Measurements from ENCODE around the gene SEL1L3. TPM values are rescaled to one million over a fixed set of nuclear protein-coding genes. Genes with fewer than 3 reads are reported as not detected.

The SEL1L3 gene
- total RNA-seq, 1 donor from 2014 or later, result 8.5 TPM

- ATAC-seq, result no peak
Measured at GRCh38 chr4:25786497-25787065, 76.2 kb downstream of the SEL1L3 start.

- no peak for ATAC-seq
Measured at GRCh38 chr4:25783943-25784342, 78.8 kb downstream of the SEL1L3 start.

- ATAC-seq, result no peak
Measured at GRCh38 chr4:25783126-25783525, 79.7 kb downstream of the SEL1L3 start.

- ATAC-seq, result no peak
Measured at GRCh38 chr4:25782482-25782881, 80.3 kb downstream of the SEL1L3 start.

- ATAC-seq, result peak; percentile 31
Measured at GRCh38 chr4:25779021-25779420, 83.8 kb downstream of the SEL1L3 start.

GRCh38 chr4:25776795-25777194 is 86.0 kb downstream of the SEL1L3 start:
- no peak for ATAC-seq

GRCh38 chr4:25775166-25775565 is 87.6 kb downstream of the SEL1L3 start:
- ATAC-seq, result no peak

- no peak for ATAC-seq
Measured at GRCh38 chr4:25773358-25773757, 89.4 kb downstream of the SEL1L3 start.

GRCh38 chr4:25771672-25772071 is 91.1 kb downstream of the SEL1L3 start:
- ATAC-seq, result no peak

GRCh38 chr4:25770847-25771246 is 91.9 kb downstream of the SEL1L3 start:
- no peak for ATAC-seq

- no peak for ATAC-seq
Measured at GRCh38 chr4:25769251-25769650, 93.5 kb downstream of the SEL1L3 start.

- ATAC-seq, result peak; percentile 79
Measured at GRCh38 chr4:25767877-25768725, 94.7 kb downstream of the SEL1L3 start.

- ATAC-seq, result no peak
Measured at GRCh38 chr4:25760518-25761157, 102.2 kb downstream of the SEL1L3 start.

- ATAC-seq, result no peak
Measured at GRCh38 chr4:25760048-25760447, 102.7 kb downstream of the SEL1L3 start.

GRCh38 chr4:25759101-25759500 is 103.7 kb downstream of the SEL1L3 start:
- ATAC-seq, result no peak

- ATAC-seq, result no peak
Measured at GRCh38 chr4:25757452-25757851, 105.3 kb downstream of the SEL1L3 start.

- no peak for ATAC-seq
Measured at GRCh38 chr4:25756503-25756902, 106.3 kb downstream of the SEL1L3 start.

- ATAC-seq, result no peak
Measured at GRCh38 chr4:25755911-25756310, 106.9 kb downstream of the SEL1L3 start.

- ATAC-seq, result no peak
Measured at GRCh38 chr4:25753239-25753638, 109.5 kb downstream of the SEL1L3 start.

- no peak for ATAC-seq
Measured at GRCh38 chr4:25750874-25751273, 111.9 kb downstream of the SEL1L3 start.

- no peak for ATAC-seq
Measured at GRCh38 chr4:25749150-25749794, 113.5 kb downstream of the SEL1L3 start.

- no peak for ATAC-seq
Measured at GRCh38 chr4:25743971-25744370, 118.8 kb downstream of the SEL1L3 start.

GRCh38 chr4:25729564-25729963 is 133.2 kb downstream of the SEL1L3 start:
- ATAC-seq, result no peak

Measured in esophagus mucosa (tissue), 1 donor.